8988T (cell line): ENCODE results near the gene C12orf54.
"Not testable (repeated sequence)": the region's sequence is repeated elsewhere in the genome, so short reads cannot be mapped to it uniquely, and the experiment has no call there.

ENCODE experiments used
- DNase-seq: peaks from one replicate; pipeline ENCODE4 v3.0.0; 2011

The C12orf54 gene

DNA sequence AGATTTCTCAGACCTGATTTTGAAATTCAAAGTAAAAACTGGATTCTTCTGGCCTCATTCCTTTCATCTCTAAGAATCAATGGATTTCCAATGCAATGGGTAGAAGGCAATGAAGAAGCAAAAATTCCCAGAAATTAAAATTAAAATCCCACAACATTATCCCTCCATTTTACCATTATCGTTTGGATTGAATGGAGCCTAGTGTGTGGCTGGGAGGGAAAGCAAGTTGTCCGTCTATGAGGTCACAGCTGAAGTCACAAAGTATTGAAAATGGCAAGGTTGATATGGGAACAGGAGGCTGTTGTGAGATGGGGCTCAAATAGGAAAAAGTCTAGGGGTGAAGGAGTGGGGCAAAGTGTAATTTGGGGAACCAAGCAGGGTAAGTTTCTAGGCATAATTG, at the start of gene C12orf54:
Gene C12orf54 (plus strand): TSS at position 301 of the 400 bp plus-strand sequence. CDS start 799 bp downstream, outside the sequence.
- no peak for DNase-seq

DNA sequence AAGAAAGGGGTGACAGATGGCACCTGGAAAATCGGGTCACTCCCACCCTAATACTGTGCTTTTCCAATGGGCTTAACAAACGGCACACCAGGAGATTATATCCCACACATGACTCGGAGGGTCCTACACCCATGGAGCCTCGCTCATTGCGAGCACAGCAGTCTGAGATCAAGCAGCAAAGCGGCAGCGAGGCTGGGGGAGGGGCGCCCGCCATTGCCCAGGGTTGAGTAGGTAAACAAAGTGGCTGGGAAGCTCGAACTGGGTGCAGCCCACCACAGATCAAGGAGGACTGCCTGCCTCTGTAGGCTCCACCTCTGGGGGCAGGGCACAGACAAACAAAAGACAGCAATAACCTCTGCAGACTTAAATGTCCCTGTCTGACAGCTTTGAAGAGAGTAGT, 48.3 kb upstream of the C12orf54 start:
- not testable (repeated sequence) for DNase-seq

DNA sequence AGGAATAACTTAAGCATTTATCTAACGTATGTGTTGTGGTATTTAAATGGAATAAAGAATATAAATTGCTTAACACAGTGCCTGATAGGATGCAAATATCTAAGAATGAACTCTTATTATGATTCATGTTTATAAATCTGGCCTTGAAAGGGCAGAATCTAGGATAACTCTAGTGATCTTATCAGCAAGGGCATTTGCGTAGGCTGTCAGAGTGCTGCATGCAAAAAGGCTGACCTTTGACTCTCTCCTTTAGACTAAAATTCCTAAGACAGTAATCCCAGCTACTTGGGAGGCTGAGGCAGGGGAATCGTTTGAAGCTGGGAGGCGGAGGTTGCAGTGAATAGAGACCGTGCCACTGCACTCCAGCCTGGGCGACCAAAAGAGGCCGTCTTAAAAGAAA, 41.2 kb upstream of the C12orf54 start:
- no peak for DNase-seq

DNA sequence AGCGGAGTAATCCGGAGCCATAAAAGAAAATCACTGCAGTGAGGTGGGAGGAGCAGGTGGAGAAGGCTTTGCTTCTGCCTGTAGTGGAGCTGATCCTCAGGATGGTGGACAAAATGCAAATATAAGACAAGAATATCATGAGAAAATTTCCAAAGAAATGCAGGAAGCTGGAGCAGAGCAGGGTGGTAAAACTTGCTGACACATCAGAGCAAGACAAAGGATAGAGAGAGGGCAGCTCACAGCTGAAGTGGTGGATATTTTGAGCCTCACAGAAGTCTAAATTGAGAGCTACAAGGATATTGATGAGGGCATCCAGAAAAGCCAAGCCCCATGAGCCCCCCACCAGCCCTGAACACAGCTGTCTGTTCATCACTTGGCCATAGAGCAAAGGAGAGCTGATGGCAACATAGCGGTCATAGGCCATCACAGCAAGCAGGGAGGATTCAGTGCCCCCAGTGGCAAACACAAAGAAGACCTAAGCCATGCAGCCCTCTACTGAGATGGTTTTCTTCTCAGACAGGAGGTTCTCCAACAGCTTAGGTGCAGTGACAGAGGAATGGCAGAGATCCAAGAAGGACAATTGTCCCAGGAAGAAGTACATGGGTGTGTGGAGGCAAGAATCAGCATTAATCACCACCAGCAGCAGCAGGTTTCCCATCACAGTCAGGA, 40.0 kb upstream of the C12orf54 start:
- DNase-seq = no peak

DNA sequence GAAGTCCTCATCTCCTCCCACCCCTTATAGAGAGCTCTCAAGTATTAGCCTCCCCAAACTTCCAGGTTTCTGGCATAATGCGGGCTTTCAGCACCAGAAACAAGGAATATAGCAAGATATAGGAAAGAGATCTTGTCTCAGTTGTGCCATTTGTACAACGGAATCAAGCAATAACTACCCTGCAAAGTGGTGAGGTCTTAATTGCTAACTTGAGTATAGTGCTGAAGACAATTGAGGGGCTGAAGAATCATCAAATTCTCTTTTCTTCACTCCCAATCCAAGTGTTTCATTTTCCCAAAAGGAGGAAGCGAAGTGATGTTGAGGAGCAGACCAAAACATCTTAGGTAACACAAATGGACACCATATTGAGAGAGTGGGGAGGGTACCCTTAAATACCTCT, 36.8 kb upstream of the C12orf54 start:
- no peak for DNase-seq

DNA sequence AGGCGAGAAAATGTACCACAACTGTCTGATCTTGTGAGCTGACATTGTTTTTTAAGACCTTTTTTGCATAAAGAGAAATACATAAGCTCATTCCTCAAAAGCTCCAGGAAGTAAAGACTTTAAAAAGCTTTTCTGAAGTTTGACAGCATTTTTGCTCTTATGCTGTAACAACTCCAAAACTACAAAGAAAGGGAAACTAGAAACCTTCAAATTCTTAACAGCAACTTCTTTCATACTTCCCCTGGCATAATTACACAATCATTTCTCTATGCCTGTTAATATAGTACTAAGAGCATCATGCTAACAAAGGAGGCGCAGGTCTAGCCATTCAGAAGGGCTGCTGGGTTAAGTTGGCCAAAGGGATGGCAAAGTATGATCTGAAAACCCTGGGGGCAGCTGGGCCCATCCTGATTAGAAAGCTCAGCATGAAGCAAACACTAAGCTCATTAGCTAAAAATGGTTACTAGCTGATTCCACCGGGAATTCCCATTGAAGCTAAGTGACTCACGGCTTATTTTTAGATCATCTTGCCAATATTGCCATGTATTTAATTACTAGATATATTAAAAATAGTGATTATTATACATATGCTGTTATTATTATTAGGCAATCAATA, 36.0 kb upstream of the C12orf54 start:
- no peak for DNase-seq

DNA sequence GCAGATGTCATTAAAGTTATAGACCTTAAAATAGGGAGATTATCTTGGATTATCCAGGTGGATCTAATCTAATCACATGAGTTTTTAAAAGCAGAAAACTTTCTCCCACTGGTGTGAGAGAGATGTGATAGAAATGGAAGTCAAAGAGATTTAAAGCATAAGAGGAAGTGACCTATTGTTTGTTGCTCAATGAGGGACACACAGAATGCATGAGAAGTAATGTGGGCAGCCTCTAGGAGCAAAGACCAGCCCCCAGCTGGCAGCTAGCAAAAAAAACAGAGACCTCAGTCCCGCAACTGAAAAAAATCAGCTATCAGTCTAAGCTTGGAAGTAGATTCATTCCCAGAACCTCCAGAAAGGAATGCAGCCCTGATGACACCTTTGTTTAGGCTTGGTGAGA, 34.5 kb upstream of the C12orf54 start:
- DNase-seq = no peak

DNA sequence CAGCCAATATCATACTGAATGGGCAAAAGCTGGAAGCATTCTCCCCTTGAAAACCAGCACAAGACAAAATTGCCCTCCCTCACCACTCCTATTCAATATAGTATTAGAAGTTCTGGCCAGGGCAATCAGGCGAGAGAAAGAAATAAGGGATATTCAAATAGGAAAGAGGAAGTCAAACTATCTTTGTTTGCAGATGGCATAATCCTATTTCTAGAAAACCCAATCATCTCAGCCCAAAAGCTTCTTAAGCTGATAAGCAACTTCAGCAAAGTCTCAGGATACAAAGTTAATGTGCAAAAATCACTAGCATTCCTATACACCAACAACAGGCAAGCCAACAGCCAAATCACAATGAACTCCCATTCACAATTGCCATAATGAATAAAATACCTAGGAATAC, 30.9 kb upstream of the C12orf54 start:
- DNase-seq = no peak

DNA sequence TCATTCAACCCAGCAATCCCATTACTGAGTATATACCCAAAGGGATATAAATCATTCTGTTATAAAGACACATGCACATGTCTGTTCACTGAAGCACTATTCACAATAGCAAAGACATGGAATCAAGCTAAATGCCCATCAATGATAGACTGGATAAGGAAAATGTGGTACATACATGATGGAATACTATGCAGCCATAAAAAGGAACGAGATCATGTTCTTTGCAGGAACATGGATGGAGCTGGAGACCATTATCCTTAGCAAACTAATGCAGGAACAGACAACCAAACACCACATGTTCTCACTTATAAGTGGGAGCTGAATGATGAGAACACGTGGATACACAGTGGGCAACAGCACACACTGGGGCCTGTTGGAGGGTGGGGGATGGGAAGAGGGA, 29.3 kb upstream of the C12orf54 start:
- not testable (repeated sequence) for DNase-seq

DNA sequence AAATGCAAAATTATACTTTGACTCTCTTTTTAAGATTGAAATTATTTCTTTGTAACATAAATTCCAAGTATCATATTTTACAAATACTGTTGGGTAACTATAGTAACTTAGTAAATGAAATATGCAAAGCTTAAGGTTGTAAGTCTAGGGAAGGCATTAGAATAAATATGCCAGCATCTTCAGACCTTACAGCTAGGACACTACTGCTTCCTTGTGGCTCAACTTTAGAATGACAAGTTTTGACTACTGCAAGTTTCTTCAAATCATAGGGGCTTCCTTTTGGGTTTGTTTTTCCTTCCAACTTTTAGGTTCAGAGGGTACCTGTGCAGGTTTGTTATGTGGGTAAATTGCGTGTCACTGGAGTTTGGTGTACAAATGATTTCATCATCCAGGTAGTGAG, 27.6 kb upstream of the C12orf54 start:
- DNase-seq = no peak

DNA sequence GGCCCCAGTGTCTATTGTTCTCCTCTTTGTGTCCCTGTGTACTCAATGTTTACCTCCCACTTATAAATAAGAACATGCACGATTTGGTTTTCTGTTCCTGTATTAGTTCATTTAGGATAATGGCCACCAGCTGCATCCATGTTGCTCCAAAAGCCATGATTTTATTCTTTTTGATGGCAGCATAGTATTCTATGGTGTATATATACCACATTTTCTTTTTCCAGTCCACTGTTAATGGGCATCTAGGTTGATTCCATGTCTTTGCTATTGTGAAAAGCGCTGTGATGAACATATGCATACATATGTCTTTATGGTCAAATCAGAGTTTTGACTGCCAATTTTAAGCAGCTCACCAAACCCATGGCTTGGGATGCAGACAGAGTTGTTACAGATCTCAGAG, 27.2 kb upstream of the C12orf54 start:
- no peak for DNase-seq

DNA sequence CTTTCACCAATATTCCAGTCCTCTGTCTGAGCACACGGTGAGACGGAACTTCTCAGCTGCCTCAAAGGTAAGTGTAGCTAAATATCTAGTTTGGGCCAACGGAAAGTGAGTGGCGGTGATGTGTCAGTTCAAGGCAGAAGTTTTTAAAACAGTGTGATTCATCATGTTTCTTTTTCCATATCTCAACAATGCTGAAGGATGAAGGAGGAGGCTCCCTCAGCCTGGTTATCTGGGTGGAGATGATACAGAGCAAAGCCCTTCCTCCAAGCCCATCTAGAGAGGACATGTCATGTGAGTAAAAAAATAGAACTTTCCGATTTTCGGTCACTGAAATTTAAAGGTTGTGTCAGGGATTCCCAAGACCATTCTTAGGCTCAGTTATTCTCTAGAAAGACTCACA, 23.0 kb upstream of the C12orf54 start:
- no peak for DNase-seq

DNA sequence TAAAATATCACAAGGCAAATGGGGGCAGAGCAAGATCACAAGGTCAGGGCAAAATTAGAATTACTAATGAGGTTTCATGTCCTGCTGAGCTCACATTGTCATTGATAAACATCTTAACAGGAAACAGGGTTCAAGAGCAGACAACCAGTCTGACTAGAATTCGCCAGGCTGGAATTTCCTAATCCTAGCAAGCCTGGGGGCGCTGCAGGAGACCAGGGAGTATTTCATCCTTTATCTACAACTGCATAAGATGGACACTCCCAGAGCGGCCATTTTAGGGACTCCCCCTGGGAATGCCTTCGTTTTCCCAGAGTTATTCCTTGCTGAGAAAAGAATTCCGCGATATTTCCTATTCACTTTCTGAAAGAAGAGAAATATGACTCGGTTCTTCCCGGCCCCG, 13.3 kb upstream of the C12orf54 start:
- not testable (repeated sequence) for DNase-seq

DNA sequence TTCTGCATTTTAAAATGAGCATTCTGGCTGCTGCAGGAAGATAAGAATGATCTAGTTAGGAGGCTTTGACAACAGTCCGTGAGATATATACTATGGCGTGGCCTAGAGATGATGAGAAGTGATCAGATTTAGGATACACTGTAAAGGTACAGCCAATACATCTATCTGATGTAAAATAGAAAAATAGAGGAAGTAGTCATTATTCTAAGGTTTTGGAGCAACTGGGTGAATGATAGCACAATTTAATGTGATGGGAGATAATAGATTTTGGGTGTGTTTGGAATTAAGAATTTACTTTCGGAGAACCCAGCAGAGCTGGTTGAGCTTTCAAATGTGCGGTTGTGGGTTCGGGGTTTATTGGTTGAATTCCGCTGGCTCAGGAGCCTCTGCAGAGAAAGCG, 10.0 kb upstream of the C12orf54 start, which contains the start of gene ANP32D:
Gene ANP32D (plus strand): TSS at position 301 of the 400 bp plus-strand sequence. CDS start 106 bp downstream, outside the sequence.
- DNase-seq = no peak

DNA sequence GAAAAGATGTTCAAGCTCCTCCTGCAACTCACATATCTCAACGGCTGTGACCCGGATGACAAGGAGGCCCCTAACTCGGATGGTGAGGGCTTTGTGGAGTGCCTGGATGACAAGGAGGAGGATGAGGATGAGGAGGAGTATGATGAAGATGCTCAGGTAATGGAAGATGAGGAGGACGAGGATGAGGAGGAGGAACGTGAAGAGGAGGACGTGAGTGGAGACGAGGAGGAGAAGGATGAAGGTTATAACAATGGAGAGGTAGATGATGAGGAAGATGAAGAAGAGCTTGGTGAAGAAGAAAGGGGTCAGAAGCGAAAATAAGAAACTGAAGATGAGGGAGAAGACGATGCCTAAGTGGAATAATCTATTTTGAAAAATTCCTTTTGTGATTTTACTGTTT, 9.2 kb upstream of the C12orf54 start:
- DNase-seq = no peak

DNA sequence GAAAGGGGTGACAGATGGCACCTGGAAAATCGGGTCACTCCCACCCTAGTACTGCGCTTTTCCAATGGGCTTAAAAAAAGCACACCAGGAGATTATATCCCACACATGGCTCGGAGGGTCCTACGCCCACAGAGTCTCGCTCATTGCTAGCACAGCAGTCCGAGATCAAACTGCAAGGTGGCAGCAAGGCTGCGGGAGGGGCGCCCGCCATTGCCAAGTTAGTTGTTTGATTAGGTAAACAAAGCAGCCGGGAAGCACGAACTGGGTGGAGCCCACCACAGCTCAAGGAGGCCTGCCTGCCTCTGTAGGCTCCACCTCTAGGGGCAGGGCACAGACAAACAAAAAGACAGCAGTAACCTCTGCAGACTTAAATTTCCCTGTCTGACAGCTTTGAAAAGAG, 7.8 kb upstream of the C12orf54 start:
- not testable (repeated sequence) for DNase-seq

DNA sequence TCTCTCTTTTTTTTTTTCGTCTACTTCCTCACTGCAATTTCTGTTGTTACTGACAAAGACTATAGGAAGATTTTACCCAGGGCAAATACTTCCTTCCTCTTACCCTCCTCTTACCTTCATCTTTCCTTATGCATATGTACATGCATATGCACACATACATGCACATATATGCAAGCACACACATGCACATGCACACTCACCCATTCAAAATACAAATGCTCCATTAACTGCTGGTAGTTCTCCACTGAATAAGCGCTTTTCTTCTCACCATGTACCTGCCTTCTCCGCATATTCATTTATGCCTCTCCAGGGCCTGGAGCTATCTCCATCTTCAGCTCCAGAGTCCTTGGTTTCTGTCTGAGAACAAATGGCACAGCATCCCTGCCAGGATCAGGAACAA, 632 bp downstream of the C12orf54 start:
- DNase-seq = no peak

DNA sequence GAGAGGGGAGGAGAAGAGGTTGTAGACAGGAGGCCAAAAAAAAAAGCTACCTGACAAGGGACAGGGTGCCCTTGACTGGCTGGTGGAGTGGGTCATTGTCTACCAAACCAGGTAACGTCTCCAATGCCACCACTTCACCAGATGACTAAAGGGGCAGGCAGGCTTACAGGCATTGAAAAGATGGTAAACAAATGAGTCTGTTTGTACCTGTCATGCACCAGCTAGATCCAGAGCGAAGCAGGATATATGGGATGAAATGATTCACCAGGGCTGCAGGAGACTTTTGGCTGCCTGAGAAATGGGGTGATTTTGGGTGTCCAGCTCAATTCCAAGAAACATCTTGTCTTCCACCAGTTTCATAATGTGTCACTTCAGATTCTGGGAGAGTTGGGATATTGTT, 4.0 kb downstream of the C12orf54 start:
- DNase-seq = no peak

DNA sequence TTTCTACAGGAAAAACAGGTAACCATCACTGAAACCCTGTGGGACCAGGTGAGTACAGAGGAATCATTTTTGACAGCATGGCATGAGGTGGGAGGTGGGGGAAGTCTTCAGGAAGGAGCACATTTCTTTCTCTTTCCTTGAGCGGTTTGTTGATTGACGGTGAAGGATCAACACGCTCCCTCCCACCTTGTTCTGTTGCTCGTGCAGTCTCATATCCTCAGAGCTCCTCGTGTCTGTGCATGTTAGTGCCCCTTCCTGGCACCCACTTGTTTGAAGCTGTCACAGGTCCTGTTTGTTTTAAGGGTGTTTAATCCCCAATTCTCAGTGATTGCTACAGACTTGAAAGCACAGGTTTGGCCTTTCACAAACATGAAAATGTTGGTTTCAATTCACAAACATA, 4.4 kb downstream of the C12orf54 start:
- no peak for DNase-seq

DNA sequence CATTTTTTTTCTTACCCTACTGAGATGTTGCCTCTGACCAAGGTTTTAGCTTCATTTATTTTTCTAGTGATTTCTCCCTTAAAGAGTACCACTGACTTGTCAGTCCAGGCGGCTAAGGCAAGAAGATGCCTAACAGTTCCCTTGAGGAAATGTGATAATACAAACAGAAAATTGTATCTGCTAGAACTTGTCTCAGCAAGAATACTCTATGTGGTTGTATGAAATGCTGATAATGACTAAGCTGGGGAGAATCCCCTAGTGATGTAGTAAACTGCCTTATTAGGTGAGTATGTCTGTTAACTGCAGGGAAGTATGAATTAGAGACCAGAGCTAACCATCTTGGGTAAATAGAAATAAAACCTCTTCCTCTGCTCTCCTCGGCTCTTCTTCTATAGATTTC, 6.7 kb downstream of the C12orf54 start:
- DNase-seq = no peak

DNA sequence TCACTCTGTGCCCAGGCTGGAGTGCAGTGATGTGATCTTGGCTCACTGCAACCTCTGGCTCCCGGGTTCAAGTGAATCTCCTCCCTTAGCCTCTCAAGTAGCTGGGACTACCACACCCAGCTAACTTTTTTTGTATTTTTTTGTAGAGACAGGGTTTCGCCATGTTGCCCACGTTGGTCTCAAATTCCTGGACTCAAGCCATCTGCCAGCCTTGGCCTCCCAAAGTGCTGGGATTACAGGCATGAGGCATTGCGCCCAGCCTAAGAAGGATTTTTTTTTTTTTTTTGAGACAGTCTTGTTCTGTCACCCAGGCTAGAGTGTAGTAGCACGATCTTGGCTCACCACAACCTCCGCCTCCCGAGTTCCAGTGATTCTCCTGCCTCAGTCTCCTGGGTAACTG, 7.2 kb downstream of the C12orf54 start:
- DNase-seq = not testable (repeated sequence)

DNA sequence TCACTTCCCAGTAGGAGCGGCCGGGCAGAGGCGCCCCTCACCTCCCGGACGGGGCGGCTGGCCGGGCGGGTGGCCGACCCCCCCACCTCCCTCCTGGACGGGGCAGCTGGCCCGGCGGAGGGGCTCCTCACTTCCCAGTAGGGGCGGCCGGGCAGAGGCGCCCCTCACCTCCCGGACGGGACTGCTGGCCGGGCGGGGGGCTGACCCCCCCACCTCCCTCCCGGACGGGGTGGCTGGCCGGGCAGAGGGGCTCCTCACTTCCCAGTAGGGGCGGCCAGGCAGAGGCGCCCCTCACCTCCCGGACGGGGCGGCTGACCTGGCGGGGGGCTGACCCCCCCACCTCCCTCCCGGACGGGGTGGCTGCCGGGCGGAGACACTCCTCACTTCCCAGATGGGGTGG, 18.0 kb downstream of the C12orf54 start:
- DNase-seq = not testable (repeated sequence)

DNA sequence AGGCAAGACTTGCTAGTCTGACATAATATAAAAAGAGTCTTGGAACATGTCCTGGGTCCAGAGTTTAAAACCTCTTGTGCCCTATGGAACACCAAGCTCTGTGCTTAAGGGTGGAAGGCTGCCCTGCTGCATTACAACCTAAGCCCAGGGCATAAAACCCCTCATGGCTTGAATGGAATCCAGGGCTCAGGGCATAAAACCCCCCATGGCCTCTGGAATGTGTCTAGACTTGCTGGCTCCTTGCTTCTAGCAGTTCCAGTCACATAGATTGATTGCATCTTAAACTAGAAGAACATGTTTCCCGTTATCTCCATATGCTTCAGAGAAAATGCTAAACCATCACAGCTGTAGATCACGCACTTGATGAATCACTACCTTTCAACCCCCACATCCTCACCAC, 24.5 kb downstream of the C12orf54 start:
- DNase-seq = not testable (repeated sequence)

DNA sequence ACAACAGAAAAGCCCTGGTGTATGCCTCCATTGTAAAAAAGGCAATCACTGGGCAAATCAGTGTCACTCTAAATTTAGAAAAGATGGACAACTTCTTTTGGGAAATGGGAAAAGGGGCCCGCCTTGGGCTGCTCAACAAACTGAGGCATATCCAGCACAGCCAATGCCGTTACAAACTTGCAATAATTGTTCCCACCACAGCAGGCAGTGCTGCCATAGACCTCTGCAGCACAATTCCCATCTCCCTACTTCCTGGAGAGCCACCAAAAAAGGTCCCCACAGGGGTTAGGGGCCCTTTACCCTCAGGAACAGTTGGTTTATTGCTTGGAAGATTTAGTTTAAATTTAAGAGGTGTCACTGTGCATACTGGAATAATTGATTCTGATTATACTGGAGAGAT, 26.7 kb downstream of the C12orf54 start:
- DNase-seq = no peak

DNA sequence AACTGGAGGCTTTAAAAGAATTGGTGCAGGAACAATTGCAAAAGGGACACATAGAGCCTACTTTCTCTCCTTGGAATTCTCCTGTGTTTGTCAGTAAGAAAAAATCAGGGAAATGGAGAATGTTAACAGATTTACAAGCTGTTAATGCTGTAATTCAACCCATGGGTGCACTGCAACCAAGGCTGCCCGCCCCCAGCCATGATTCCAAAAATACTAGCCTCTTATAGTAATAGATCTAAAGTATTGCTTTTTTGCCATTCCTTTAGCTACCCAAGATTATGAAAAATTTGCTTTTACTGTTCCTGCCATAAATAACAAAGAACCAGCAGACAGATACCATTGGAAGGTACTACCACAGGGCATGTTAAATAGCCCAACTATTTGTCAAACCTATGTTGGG, 27.8 kb downstream of the C12orf54 start:
- no peak for DNase-seq
